Esophagus (tissue), 2 donors: ENCODE measurements around the gene CACNA2D3. TPM values are rescaled to one million over a fixed set of nuclear protein-coding genes. Genes with fewer than 3 reads are reported as not detected.

Experiments
- H3K27ac ChIP-seq, 2 donors: one replicate each; pipeline ENCODE4 v1.5.1; 2013; ENCODE audit warnings: low read depth in 2 of 2, mild to moderate bottlenecking in 2 of 2, inconsistent platforms in 1 of 2, low read length in 1 of 2, moderate library complexity in 1 of 2
- H3K27me3 ChIP-seq, 2 donors: one replicate each; pipeline ENCODE4 v1.6.1; 2013; ENCODE audit warnings: low read length in 2 of 2, control low read depth in 1 of 2, mild to moderate bottlenecking in 1 of 2; ENCODE audit not compliant: insufficient read depth in 2 of 2, control insufficient read depth in 1 of 2
- H3K36me3 ChIP-seq, 2 donors: one replicate each; pipeline ENCODE4 v1.6.1; 2013; ENCODE audit warnings: low read length in 1 of 2; ENCODE audit not compliant: control insufficient read depth in 2 of 2, insufficient read depth in 2 of 2
- H3K4me1 ChIP-seq, 2 donors: one replicate each; pipeline ENCODE4 v1.6.1; 2013; ENCODE audit warnings: low read length in 1 of 2; ENCODE audit not compliant: control insufficient read depth in 2 of 2, insufficient read depth in 2 of 2
- H3K4me3 ChIP-seq, 2 donors: one replicate each; pipeline ENCODE4 v1.5.1; 2013; ENCODE audit warnings: low read length in 2 of 2, mild to moderate bottlenecking in 2 of 2, low read depth in 1 of 2, moderate library complexity in 1 of 2
- H3K9me3 ChIP-seq, 2 donors: one replicate each; pipeline ENCODE4 v1.6.1; 2013; ENCODE audit warnings: mild to moderate bottlenecking in 2 of 2, low read depth in 1 of 2, low read length in 1 of 2, moderate library complexity in 1 of 2; ENCODE audit not compliant: control insufficient read depth in 2 of 2, insufficient read depth in 1 of 2
- WGBS, 2 donors: extraction: QIAGEN DNeasy Blood & Tissue Kit; methylation state at CpG; one replicate each; pipeline ENCODE4 v1.1.7; 2013; 5-methylcytosine and 5-hydroxymethylcytosine counted together
- polyA plus RNA-seq, 2 donors: library from polyadenylated mRNA; stranded (reverse); fragments of 200-250 nt; gene quantifications; one replicate each; pipeline ENCODE4 v1.2.3, GENCODE V29; 2013
- donor health status: healthy with polysubstance abuse.
- donor health status: Bipolar disorder and iron deficiency.

The CACNA2D3 gene
- polyA plus RNA-seq, 2 donors = 1.7 to 1.8 TPM

GRCh38 chr3:54527521-54527920 lies 405.2 kb downstream of the CACNA2D3 start:
- no peak overlapping the region for H3K27ac ChIP-seq
- 86% methylated on average over 5 of the region's 5 CpGs for WGBS, 2 donors
- H3K9me3 ChIP-seq = peaks cover 0 to 4% of the 10 kb centered on the region in 2 donors
- H3K27me3 ChIP-seq = no peaks in the 10 kb centered on the region
- H3K36me3 ChIP-seq = no peaks in the 10 kb centered on the region
- H3K4me3 ChIP-seq = no peak overlapping the region
- H3K4me1 ChIP-seq = no peaks in the 10 kb centered on the region

- 44 to 58% methylated on average over 2 of the region's 2 CpGs for WGBS, 2 donors
- Histone ChIP-seq H3K4me1 (no peaks in the 10 kb centered on the region), H3K27ac (no peak overlapping the region), H3K27me3 (no peaks in the 10 kb centered on the region), H3K9me3 (peaks cover 0 to 3% of the 10 kb centered on the region in 2 donors), H3K4me3 (no peak overlapping the region), H3K36me3 (no peaks in the 10 kb centered on the region)
These were observed 405.6 kb downstream of the CACNA2D3 start for GRCh38 chr3:54527953-54528352.

GRCh38 chr3:54528668-54529067 lies 406.3 kb downstream of the CACNA2D3 start:
- 65 to 79% methylated on average over 3 of the region's 3 CpGs for WGBS, 2 donors

GRCh38 chr3:54530091-54530490 lies 407.7 kb downstream of the CACNA2D3 start:
- no peak overlapping the region for H3K4me3 ChIP-seq
- WGBS, 2 donors = 90 to 93% methylated on average over 5 of the region's 5 CpGs
- H3K9me3 ChIP-seq = peaks cover 0 to 3% of the 10 kb centered on the region in 2 donors
- H3K27ac ChIP-seq = no peak overlapping the region
- H3K4me1 ChIP-seq = no peaks in the 10 kb centered on the region
- no peaks in the 10 kb centered on the region for H3K36me3 ChIP-seq
- H3K27me3 ChIP-seq = no peaks in the 10 kb centered on the region

More at GRCh38 chr3:54528668-54529067, 406.3 kb downstream of the CACNA2D3 start:
- Histone ChIP-seq H3K27me3 (no peaks in the 10 kb centered on the region), H3K4me3 (no peak overlapping the region), H3K4me1 (no peaks in the 10 kb centered on the region), H3K36me3 (no peaks in the 10 kb centered on the region), H3K27ac (no peak overlapping the region), H3K9me3 (peaks cover 0 to 3% of the 10 kb centered on the region in 2 donors)

- no peaks in the 10 kb centered on the region for H3K4me1 ChIP-seq
- 51 to 61% methylated on average over 5 of the region's 5 CpGs for WGBS, 2 donors
- no peaks in the 10 kb centered on the region for H3K36me3 ChIP-seq
- H3K4me3 ChIP-seq = no peak overlapping the region
- no peaks in the 10 kb centered on the region for H3K27me3 ChIP-seq
- peaks cover 0 to 3% of the 10 kb centered on the region in 2 donors for H3K9me3 ChIP-seq
- no peak overlapping the region for H3K27ac ChIP-seq
These were observed 408.6 kb downstream of the CACNA2D3 start for GRCh38 chr3:54530944-54531343.

GRCh38 chr3:54531741-54532140 lies 409.4 kb downstream of the CACNA2D3 start:
- H3K27ac ChIP-seq = no peak overlapping the region
- H3K4me1 ChIP-seq = no peaks in the 10 kb centered on the region
- no peak overlapping the region for H3K4me3 ChIP-seq
- H3K27me3 ChIP-seq = no peaks in the 10 kb centered on the region
- no peaks in the 10 kb centered on the region for H3K36me3 ChIP-seq
- peaks cover 0 to 3% of the 10 kb centered on the region in 2 donors for H3K9me3 ChIP-seq
- WGBS, 2 donors = 91 to 92% methylated on average over 6 of the region's 6 CpGs

- Histone ChIP-seq H3K9me3 (no peaks in the 10 kb centered on the region), H3K4me1 (no peaks in the 10 kb centered on the region), H3K36me3 (no peaks in the 10 kb centered on the region), H3K4me3 (no peak overlapping the region), H3K27ac (no peak overlapping the region), H3K27me3 (no peaks in the 10 kb centered on the region)
- 60 to 64% methylated on average over 4 of the region's 4 CpGs for WGBS, 2 donors
These were observed 411.5 kb downstream of the CACNA2D3 start for GRCh38 chr3:54533856-54534255.

- 89 to 92% methylated on average over 1 of the region's 1 CpG for WGBS, 2 donors
- H3K36me3 ChIP-seq = no peaks in the 10 kb centered on the region
- H3K4me1 ChIP-seq = no peaks in the 10 kb centered on the region
- H3K27me3 ChIP-seq = no peaks in the 10 kb centered on the region
- no peak overlapping the region for H3K4me3 ChIP-seq
- no peak overlapping the region for H3K27ac ChIP-seq
- no peaks in the 10 kb centered on the region for H3K9me3 ChIP-seq
These were observed 413.3 kb downstream of the CACNA2D3 start for GRCh38 chr3:54535619-54536018.

- Histone ChIP-seq H3K9me3 (no peaks in the 10 kb centered on the region), H3K36me3 (no peaks in the 10 kb centered on the region), H3K4me3 (no peak overlapping the region), H3K4me1 (no peaks in the 10 kb centered on the region), H3K27me3 (no peaks in the 10 kb centered on the region), H3K27ac (no peak overlapping the region)
- 76 to 79% methylated on average over 2 of the region's 2 CpGs for WGBS, 2 donors
These were observed 414.1 kb downstream of the CACNA2D3 start for GRCh38 chr3:54536450-54536849.

GRCh38 chr3:54537506-54537905 lies 415.2 kb downstream of the CACNA2D3 start:
- Histone ChIP-seq H3K4me1 (no peaks in the 10 kb centered on the region), H3K36me3 (no peaks in the 10 kb centered on the region), H3K27me3 (no peaks in the 10 kb centered on the region), H3K9me3 (no peaks in the 10 kb centered on the region), H3K27ac (no peak overlapping the region), H3K4me3 (no peak overlapping the region)
- WGBS, 2 donors = 89 to 95% methylated on average over 6 of the region's 6 CpGs
